CD1c-positive myeloid dendritic cell (primary cell): Measurements from ENCODE around the gene SLC25A43.
A peak's percentile ranks its signal among the peaks of the same experiment; 100 is the strongest.
"Not testable (repeated sequence)": the region's sequence is repeated elsewhere in the genome, so short reads cannot be mapped to it uniquely, and the experiment has no call there.

Source experiments
- DNase-seq: peaks from one replicate; pipeline ENCODE4 v3.0.0-alpha.2; 2016; ENCODE audit errors: extremely low spot score

The SLC25A43 gene

DNA sequence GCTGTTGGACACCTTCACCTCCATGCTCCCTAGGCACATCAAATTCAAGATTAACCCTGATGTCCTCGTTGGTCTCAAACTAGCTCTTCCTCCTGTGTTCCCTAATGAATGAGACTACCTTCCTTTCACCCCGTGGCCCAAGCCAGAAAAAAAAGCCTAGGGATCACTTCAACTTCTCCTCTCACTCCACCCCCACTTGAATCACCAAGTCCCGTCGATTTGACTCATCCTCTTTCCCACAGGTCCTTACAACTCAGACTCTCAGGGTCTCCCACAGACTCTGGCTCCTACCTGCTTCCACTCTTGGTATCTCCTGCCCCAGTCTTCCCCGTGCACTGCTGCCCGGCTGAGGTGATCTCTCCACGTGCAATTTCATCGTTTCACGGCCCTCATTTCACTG, 8.5 kb downstream of the SLC25A43 start:
- DNase-seq: no peak

DNA sequence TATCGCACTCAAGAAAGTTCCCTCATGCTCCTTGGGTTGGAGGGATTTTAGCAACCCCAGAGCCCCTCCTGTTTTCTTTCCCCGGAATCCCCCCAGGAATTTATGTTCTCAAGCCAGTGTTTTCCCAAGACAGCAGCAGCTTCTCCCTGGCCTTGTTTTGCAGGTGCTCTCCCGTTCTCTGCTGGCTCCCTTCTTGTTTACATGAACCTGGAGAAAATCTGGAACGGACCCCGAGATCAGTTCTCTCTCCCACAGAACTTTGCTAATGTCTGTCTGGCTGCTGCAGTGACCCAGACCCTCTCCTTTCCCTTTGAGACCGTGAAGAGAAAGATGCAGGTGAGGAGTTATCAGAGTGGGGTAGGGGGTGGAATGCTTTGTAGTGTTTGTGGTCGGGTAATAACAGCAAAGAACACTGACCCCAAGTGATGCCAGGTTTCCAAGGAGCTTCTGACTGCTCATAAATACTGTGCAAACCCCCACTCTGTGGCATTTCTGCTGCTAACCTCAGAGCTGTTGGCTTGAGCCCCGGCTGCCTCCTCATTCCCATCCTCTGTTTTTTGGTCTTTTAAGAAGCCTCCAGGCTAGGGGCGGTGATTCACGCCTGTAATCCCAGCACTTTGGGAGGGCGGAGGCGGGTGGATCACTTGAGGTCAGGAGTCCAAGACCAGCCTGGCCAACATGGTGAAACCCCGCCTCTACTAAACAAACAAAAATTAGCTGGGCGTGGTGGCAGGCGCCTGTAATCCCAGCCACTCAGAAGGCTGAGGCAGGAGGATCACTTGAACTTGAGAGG, 11.1 kb downstream of the SLC25A43 start:
- DNase-seq: no peak

- no peak for DNase-seq
Measured at GRCh38 chrX:119410854-119411253, 11.7 kb downstream of the SLC25A43 start.

GRCh38 chrX:119411959-119412358, 12.8 kb downstream of the SLC25A43 start:
- no peak for DNase-seq

DNA sequence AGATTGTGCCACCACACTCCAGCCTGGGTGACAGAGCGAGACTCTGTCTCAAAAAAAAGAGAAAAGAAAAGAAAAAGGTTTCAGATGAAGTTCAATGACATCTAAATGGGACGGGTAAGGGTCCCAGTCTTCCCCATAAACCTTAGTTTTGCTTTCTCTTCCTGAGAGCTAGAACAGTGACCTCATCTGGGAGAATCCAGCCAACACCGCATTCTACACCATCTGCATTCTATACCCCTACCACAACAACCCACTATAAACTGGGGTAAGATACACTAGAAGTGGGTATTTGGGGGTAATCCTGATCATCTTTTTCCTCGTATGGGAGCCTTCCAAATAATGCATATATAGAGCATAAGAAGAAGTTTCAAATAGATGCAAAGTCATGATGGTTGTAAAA, 18.2 kb downstream of the SLC25A43 start:
- no peak for DNase-seq

GRCh38 chrX:119417842-119418241, 18.7 kb downstream of the SLC25A43 start:
- no peak for DNase-seq

- no peak for DNase-seq
Measured at GRCh38 chrX:119419146-119419545, 20.0 kb downstream of the SLC25A43 start.

- DNase-seq: no peak
Measured at GRCh38 chrX:119419898-119420297, 20.8 kb downstream of the SLC25A43 start.

DNA sequence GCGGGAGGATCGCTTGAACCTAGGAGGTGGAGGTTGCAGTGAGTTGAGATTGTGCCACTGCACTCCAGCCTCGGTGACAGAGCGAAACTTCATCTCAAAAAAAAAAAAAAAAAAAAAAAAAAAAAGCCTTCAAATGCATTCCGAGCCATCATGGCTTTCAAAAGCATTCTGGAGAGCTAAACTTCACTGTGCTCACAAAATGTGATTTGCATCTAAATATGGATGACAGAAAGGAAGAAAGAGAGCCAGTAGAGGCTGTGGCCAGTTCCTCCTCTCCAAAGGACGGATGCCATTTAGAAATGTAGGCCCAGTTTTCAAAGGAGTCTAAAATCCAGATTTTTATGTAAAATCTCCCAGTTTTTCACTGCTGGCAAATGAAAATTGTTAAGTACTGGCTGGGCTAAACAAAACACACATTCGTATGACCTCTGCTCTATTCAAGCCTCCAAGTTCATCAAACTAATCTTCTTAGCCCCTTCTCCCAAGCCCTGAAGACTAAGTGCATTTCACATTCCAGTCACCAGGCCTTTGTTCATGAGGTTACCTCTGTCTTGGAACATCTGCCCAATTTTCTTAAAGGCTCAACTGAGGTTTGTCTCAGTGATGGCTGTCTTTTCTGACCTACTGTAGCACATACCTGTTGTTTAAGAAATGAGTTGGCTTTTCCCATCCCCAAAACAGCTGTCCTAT, 22.0 kb downstream of the SLC25A43 start:
- no peak for DNase-seq

DNA sequence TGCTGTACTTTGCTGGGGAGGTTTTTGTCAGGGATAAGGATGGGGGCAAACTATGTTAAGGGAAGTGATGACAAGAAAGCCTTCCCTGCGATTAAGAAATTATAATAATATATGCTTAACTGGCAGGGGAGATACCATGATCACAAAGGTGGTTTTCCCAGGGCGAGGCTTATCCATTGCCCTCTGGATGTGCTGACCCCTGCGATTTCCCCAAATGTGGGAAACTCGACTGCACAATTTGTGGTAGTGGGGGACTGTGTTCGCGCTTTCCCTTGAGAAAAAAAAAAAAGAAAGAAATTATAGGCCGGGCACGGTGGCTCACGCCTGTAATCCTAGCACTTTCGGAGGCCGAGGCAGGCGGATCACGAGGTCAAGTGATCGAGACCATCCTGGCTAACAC, 24.5 kb downstream of the SLC25A43 start:
- no peak for DNase-seq

DNA sequence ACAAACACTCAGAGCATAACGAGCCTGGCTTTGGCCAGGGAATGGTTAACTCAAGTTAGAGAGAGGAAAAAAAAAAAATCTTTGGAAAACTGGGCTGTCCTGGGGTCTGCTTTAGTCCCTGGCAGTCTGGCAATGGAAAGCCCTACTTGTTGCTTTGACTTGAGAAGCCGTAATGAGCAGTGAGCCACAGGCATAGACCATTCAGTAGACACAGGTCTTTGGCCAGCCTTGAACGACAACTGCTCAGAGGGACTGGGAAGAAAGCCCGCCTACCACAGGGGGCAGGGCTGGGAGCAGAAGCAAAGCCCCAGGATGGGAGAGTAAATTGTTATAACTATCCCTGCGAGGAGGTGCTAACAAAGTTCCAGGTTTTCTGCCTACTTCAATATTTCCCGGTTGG, 25.9 kb downstream of the SLC25A43 start:
- DNase-seq: no peak

DNA sequence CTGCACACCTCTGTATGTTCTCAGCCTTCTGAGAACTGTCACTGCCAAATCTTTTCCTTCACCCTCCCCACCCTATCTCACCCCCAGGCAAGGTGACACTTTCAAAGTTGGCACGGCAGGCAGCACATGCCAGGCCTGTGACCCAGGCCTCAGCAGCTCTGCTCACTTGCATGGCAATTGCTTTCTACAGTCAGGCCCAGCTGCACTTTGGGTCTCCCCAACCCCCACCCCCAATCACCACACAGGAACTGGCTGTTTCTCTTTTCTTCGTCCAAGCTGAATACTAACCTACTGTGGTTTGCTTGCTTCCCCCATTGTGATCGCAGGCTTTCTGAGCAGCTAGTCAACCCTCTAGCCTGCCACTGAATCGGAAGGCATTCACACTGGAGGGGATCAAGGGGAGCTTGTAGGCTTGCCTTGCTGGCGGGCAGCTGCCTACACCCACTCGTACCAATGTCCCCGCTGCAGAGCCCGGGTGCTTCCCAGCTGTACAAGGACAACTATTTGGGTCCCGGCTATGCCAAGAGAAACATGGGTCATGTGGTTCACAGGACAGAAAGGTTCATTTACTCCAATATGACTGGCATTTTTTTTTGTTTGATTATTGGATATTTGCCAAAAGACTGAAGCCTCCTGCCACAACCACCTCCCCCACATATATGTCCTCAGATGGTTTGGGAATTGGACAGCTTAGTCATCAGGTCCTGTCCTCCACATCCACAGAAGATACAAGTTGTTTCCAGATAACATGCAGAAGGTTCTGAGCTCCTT, 28.1 kb downstream of the SLC25A43 start:
- peak; percentile 4 for DNase-seq

DNA sequence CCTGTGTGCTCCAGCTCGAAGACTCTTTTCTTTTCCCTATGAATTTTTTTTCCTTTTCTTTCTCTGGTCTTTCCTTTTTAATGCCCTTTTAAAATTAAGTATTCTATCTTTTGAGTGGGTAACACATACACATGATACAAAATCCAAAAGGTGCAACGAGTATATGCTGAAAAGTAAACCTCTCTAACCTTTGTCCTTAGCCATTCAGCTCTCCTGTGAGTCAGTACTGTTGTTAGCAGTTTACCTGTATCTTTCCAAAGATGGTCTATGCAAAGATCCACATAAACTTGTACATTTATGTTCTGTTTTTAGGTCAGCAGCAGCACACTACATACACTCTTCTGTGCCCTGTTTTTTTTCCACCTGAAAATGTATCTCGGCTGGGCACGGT, 28.7 kb downstream of the SLC25A43 start:
- DNase-seq: no peak

- no peak for DNase-seq
Measured at GRCh38 chrX:119429471-119429870, 30.3 kb downstream of the SLC25A43 start.

- DNase-seq: not testable (repeated sequence)
Measured at GRCh38 chrX:119441295-119441694, 42.2 kb downstream of the SLC25A43 start.

- DNase-seq: peak; percentile 24
Measured at GRCh38 chrX:119442286-119442685, 43.1 kb downstream of the SLC25A43 start.

DNA sequence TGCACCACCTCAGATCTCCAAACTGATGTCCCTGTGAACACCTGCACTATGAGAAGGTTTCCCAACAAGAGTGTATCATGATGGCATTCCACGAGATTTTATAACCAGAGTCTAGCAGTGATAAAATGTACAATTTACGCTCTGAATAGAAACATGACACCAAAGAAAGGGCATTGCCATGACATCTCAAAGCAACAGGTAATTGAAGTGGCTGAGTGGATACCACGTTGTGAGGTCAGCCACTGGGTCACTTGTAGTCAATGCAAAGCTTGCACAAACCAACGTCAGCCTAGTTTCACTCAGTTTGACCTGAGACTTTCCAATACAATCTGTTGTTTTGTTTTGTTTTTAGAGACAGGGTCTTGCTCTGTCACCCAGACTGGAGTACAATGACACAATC, 54.1 kb downstream of the SLC25A43 start:
- DNase-seq: no peak

GRCh38 chrX:119455264-119455663, 56.1 kb downstream of the SLC25A43 start:
- DNase-seq: no peak

DNA sequence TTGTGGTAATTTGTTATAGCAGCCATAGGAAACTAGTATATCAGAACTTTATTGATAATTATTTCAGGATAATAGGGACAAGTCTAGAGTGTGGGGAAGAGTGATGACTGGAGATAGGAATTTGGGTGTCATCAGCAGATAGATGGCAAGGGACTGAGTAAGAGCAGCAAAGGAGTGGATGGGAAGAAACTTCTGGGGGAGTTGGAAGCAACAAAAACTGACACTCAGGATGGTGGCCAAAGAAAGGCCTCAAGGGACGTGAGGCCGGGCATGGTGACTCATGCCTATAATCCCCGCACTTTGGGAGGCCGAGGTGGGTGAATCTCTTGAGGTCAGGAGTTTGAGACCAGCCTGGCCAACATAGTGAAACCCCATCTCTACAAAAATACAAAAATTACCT, 60.0 kb downstream of the SLC25A43 start:
- DNase-seq: no peak

DNA sequence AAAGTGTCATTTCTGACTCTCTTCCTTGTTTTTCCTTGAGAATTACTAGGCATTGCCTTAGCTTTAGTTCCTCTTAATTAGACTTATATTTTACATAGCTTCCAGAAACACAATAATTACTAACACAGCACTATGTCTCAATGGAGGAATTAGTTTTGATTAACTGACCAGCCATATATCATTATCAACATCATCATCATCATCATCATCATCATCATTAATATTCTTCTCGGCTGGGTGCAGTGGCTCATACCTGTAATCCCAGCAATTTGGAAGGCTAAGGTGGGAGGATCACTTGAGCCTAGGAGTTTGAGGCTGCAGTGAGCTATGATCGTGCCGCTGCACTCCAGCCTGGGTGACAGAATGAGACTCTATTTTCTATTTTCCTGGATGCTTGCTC, 66.4 kb downstream of the SLC25A43 start:
- DNase-seq: no peak

DNA sequence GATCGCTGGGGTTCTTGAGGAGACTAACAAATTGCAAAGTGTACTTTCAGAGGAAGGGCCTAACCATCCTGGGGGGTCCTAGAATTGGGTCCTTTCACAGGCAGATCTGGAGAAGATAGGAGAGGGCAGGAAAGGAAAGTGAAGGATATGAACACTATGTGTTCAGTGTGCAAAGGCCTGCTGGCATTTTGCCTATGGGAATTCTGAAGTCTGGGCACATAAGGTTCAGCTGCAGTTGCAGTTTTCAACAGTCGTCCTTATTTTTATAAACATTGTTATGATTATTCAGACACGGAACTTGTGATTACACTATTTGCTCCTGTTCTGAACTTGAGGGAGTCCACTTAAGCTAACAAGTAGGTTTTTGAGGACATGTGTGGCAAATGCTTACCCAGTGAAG, 67.8 kb downstream of the SLC25A43 start:
- no peak for DNase-seq

- no peak for DNase-seq
Measured at GRCh38 chrX:119467433-119467832, 68.3 kb downstream of the SLC25A43 start.
